IPS DF 6.9 (cell line): Measurements from ENCODE around the gene EIF4B.

Source experiments
- DNase-seq: peaks from one replicate; pipeline ENCODE4 v3.0.0-alpha.2; 2013; ENCODE audit warnings: low read depth, low spot score
- H3K27ac ChIP-seq: one replicate; pipeline ENCODE4 v1.5.1; 2013; ENCODE audit warnings: low read length, control low read depth
- H3K27me3 ChIP-seq: 2 replicates; pipeline ENCODE4 v1.6.1; 2013; ENCODE audit warnings: mild to moderate bottlenecking, low read length; ENCODE audit not compliant: control insufficient read depth, insufficient read depth
- H3K36me3 ChIP-seq: 2 replicates; pipeline ENCODE4 v1.6.1; 2013; ENCODE audit warnings: low read length; ENCODE audit not compliant: control insufficient read depth, insufficient read depth
- H3K4me1 ChIP-seq: 2 replicates; pipeline ENCODE4 v1.6.1; 2013; ENCODE audit warnings: low read length; ENCODE audit not compliant: control insufficient read depth, insufficient read depth
- H3K4me3 ChIP-seq: 2 replicates; pipeline ENCODE4 v1.5.1; 2013; ENCODE audit warnings: mild to moderate bottlenecking, low read length
- H3K9me3 ChIP-seq: 2 replicates; pipeline ENCODE4 v1.6.1; 2013; ENCODE audit warnings: low read length, inconsistent platforms; ENCODE audit not compliant: control insufficient read depth, insufficient read depth
- WGBS: extraction: QIAGEN DNeasy Blood & Tissue Kit; methylation state at CpG from one replicate; pipeline ENCODE4 v1.1.7; 2013; ENCODE audit warnings: mixed read lengths, missing lambda C conversion rate; ENCODE audit not compliant: insufficient read length, insufficient coverage; 5-methylcytosine and 5-hydroxymethylcytosine counted together

Gene EIF4B

DNA sequence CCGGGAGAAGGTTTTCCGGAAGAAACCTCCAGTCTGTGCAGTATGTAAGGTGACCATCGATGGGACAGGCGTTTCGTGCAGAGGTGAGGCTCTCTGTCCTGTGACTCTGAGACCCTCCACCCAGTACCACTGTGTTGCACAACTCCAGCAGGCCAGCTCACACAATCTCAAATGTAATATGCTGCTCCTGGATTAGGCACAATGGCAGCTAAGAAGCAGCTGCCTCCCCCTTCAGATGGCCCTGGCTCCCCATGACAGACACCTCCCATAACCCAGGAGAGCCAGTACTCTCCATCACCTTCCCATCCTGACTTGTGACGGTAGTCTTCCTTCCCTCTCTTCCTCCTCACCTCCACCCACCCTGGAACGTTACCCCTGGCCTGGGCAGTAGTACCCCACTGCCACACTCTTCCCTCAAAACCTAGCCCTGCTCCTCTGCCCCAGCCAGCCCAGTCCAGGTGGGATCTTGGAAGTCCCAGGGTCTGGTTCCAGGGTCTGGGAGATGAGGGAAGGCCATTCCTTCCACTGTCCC lies 45.7 kb downstream of the EIF4B start:
- Histone ChIP-seq H3K9me3 (no peaks in the 10 kb centered on the region), H3K27me3 (no peaks in the 10 kb centered on the region), H3K36me3 (no peaks in the 10 kb centered on the region), H3K27ac (no peak overlapping the region), H3K4me1 (peaks cover 26% of the 10 kb centered on the region), H3K4me3 (no peak overlapping the region)
- no CpG with 5 or more reads among the region's 7 CpGs for WGBS
- DNase-seq: no peak

DNA sequence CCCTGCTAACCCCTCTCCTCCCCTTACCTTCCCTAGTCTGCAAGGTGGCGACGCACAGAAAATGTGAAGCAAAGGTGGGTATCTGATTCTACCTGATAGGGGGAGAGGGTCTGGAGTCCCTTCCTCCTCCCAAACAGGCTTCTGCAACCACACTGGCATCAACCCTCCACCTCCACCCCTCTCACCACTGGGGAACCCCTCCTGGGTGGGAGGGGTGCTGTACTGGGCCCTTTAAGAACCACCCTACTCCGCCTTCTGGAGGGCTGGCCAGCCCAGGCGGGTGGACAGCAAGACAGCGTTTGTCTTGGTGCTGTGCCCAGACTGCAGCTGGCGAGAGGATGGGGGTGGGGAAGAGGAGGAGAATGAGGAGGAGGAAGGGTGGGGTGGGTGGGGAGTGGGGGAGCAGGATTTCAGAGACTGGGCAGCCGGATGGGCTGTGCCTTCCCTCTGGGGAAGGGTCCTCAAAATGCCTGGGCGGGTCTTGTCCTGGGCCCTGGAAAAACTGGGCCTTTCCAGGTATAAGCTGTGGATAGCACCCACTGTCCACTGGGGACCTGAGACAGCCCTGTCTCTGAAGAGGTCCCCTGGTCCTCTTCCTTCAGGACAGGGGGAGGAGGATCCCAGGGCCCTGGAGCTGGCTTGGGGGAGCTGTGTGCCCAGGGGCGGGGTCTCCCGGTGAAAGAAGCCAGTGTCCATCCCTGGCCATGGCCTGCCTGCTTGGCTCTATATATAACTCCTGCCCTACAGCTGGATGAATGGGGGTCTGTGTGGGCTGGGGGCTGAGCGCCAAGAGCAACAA lies 46.4 kb downstream of the EIF4B start:
- no peak for DNase-seq
- Histone ChIP-seq H3K36me3 (no peaks in the 10 kb centered on the region), H3K4me1 (peaks cover 26% of the 10 kb centered on the region), H3K27me3 (no peaks in the 10 kb centered on the region), H3K9me3 (no peaks in the 10 kb centered on the region), H3K4me3 (no peak overlapping the region), H3K27ac (no peak overlapping the region)
- no CpG with 5 or more reads among the region's 11 CpGs for WGBS

DNA sequence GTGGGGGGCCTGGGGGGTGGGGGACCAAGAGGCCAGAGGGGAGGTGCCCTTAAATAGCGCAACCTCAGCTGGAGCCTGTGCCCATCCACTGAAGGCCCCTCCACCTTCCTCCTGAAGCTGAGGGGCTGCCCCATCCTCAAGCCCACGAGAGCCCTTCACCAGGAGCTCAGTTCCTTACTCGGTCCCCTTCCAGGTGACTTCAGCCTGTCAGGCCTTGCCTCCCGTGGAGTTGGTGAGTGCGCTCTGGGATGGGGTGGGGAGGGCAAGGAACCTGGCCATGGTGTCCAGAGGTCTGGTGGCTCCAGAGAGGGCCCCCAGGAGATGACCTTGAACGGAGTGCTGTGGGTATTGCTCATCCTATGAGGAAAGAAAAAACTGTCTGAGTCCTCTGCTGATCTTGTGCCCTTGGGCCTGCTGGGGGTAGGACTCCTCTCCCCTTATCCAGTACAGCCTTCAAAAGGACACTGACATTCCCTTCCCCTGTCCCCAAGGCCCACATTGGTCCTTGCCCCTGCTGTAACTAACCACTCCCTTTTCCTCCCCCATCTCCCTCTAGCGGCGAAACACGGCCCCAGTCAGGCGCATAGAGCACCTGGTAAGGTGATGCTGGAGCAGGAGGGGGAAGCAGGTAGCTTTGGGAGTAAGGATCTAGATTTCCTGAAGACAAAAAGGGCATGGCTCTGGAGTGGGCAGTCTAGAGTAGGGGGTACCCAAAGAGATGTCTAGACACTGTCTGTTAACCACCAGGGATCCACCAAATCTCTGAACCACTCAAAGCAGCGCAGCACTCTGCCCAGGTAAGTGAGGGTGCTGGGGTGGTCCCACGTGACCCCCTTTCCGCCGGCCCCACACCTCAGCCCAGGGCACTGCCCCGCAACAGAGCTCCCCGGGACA lies 47.2 kb downstream of the EIF4B start:
- WGBS: no CpG with 5 or more reads among the region's 16 CpGs
- Histone ChIP-seq H3K4me1 (peaks cover 20% of the 10 kb centered on the region), H3K27ac (no peak overlapping the region), H3K9me3 (no peaks in the 10 kb centered on the region), H3K36me3 (no peaks in the 10 kb centered on the region), H3K4me3 (peak overlapping the region; percentile 68; the same call in 1 of the 2 replicates), H3K27me3 (no peaks in the 10 kb centered on the region)
- DNase-seq: no peak

DNA sequence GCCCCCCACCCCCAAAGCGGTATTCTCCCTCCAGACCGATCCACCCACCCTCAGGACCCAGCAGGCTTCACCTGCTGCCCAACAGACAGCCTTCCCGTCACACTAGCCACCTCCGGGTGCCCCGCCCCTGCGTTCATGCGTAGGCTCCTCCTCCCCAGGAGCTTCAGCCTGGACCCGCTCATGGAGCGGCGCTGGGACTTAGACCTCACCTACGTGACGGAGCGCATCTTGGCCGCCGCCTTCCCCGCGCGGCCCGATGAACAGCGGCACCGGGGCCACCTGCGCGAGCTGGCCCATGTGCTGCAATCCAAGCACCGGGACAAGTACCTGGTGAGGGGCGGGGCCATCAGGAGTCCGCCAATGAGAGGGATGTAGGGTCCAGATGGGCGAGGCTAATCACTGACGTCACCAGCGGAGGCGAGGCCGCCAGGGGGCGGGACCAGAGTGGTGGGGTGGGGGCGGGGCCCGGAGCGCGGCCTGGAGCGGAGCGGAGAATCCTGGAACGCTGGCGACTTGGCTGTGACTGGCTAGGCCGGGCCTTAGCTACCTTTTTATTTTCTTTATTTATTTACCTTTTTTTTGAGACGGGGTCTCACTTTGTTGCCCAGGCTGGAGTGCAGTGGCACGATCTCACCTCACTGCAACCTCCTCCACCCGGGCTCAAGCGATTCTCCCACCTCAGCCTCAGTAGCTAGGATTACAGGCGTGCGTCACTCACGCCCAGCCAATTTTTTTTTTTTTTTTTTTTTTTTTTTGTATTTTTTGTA lies 48.0 kb downstream of the EIF4B start:
- no peak for DNase-seq
- no CpG with 5 or more reads among the region's 48 CpGs for WGBS
- Histone ChIP-seq H3K27ac (no peak overlapping the region), H3K4me3 (peak overlapping the region; percentile 68), H3K27me3 (no peaks in the 10 kb centered on the region), H3K9me3 (no peaks in the 10 kb centered on the region), H3K4me1 (peaks cover 14% of the 10 kb centered on the region), H3K36me3 (no peaks in the 10 kb centered on the region; the same call in 1 of the 2 replicates)

DNA sequence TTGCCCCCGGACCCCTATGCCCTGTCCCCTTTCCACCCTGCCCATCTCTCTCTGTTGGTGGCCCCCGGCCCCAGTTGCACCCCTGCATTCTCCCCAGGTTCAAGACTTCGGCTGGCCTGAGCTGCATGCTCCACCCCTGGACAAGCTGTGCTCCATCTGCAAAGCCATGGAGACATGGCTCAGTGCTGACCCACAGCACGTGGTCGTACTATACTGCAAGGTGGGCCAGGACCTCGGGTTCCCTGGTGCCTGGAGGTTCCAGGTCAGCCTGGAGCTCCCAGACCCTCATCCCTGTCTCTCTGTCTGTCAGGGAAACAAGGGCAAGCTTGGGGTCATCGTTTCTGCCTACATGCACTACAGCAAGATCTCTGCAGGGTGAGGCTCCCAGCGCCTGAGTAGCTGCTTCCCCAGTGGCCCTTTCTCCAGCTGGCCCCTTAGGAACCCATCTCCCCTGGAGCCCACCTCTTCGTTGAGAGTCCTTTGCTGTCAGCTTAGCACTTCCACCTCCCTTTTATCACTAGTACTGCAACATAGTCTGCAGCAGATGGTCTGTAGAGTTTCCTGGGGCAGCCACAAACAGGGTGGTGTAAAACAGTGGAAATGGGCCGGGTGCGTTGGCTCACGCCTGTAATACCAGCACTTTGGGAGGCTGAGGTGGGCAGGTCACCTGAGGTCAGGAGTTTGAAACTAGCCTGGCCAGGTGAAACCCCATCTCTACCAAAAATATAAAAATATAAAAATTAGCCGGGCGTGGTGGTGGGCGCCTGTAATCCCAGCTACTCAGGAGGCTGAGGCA lies 49.4 kb downstream of the EIF4B start:
- Histone ChIP-seq H3K36me3 (no peaks in the 10 kb centered on the region; the same call in 1 of the 2 replicates), H3K9me3 (no peaks in the 10 kb centered on the region), H3K27me3 (no peaks in the 10 kb centered on the region), H3K27ac (no peak overlapping the region), H3K4me1 (peaks cover 7% of the 10 kb centered on the region), H3K4me3 (no peak overlapping the region)
- DNase-seq: no peak
- no CpG with 5 or more reads among the region's 15 CpGs for WGBS

DNA sequence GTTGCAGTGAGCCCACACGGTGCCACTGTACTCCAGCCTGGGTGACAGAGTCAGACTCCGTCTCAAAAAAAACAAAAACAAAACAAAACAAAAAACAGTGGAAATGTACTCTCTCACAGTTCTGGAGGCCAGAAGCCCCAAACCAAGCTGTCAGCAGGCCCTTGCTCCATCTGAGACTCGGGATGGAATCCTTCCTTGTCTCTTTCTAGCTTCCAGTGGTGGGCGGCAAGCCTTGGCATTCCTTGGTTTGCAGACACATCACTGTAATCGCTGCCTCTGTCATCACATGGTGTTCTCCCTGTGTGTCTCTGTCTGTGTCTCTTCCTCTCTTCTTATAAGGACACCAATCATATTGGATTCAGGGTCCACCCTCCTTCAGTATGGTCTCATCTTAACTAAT lies 50.0 kb downstream of the EIF4B start:
- no peak for DNase-seq
- H3K27me3 ChIP-seq: no peaks in the 10 kb centered on the region
- no CpG with 5 or more reads among the region's 5 CpGs for WGBS
- peaks cover 3% of the 10 kb centered on the region for H3K4me1 ChIP-seq
- no peaks in the 10 kb centered on the region; the same call in 1 of the 2 replicates for H3K36me3 ChIP-seq
- H3K9me3 ChIP-seq: no peaks in the 10 kb centered on the region
- H3K4me3 ChIP-seq: no peak overlapping the region
- H3K27ac ChIP-seq: no peak overlapping the region

DNA sequence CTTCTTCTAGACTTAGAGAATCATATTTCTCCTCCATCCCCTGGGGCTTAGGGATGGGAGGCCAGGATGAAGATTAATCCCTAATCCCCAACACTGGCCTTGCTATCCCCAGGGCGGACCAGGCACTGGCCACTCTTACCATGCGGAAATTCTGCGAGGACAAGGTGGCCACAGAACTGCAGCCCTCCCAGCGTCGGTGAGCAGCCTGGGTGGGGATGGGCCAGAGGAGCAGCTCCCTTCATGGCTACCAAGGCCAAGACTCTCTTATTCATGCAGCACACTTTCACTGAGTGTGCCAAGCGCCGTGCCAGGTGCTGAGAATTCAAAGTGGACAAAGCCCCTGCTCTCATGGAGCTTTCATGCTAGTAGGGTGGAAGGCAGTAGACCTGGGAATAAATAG lies 50.6 kb downstream of the EIF4B start:
- H3K27ac ChIP-seq: no peak overlapping the region
- no peak for DNase-seq
- H3K4me1 ChIP-seq: peaks cover 3% of the 10 kb centered on the region
- no peak overlapping the region for H3K4me3 ChIP-seq
- no peaks in the 10 kb centered on the region; the same call in 1 of the 2 replicates for H3K36me3 ChIP-seq
- no peaks in the 10 kb centered on the region for H3K27me3 ChIP-seq
- H3K9me3 ChIP-seq: no peaks in the 10 kb centered on the region
- no CpG with 5 or more reads among the region's 7 CpGs for WGBS

DNA sequence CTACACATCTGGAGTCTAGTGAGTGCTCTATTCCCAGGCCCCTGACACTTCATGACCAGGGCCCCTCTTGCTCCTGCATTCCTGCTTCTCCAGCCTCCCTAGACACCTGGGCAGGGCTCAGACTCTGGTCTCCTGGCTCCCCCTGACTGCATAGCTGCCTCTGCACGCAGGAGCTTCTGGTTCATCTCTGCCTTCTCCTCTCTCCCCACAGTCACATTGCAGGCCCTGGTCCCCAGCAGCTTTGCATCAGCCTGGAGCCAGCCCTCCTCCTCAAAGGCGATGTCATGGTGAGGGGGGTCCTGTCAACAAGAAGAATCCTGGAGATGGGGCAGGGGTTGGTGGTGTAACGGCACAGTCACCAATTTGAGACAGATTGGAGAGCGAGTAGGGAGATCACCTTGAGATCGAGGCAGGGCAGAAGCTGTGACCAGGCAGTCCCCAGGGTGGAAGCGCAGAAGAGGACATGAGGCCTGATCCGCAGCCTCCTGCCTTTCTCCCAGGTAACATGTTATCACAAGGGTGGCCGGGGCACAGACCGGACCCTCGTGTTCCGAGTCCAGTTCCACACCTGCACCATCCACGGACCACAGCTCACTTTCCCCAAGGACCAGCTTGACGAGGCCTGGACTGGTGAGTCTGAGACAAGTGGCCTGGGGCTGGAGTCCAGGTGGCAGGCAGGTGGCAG lies 51.7 kb downstream of the EIF4B start:
- H3K27me3 ChIP-seq: no peaks in the 10 kb centered on the region
- no peaks in the 10 kb centered on the region for H3K9me3 ChIP-seq
- no peak for DNase-seq
- H3K4me1 ChIP-seq: peaks cover 4% of the 10 kb centered on the region
- no peak overlapping the region for H3K4me3 ChIP-seq
- WGBS: no CpG with 5 or more reads among the region's 13 CpGs
- H3K27ac ChIP-seq: no peak overlapping the region
- no peaks in the 10 kb centered on the region; the same call in 1 of the 2 replicates for H3K36me3 ChIP-seq
